ENCODE data around the gene PDE7B. TPM values are rescaled to one million over a fixed set of nuclear protein-coding genes. Genes with fewer than 3 reads are reported as not detected.

The PDE7B gene
- total and polyA plus RNA-seq, 4 donors = 0.75 to 5.2 (median 1.3) TPM

DNA sequence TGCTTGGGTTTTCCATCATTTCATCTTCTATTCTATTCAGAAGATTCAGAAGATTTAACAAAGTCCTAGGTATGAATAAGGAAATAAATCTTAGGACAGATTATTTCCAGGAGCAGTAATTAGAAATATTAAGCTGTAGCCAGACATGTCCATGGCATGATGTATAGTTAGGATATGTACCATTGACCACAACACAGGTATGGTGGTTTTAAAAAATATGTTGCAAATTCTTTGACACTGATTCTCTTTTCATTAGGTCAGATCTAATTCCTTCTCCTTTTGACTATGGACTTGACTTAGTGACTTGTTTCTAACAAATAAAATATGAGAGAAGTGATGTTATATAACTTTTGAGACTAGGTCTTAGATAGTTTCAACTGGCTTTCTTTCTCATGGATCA is 23.5 kb upstream of the PDE7B start:
- no peaks in the 10 kb centered on the region for H3K9me3 ChIP-seq (ENCODE audit: control insufficient read depth in 4 of 4, low read length in 3 of 4)
- H3K36me3 ChIP-seq (ENCODE audit: control insufficient read depth in 4 of 4, insufficient read depth in 3 of 4, low read depth in 1 of 4, low read length in 3 of 4) = peaks cover 0 to 6% (median 0%) of the 10 kb centered on the region in 4 donors
- TF ChIP-seq NR2F2 (IDR thresholded peaks at IDR 0.05) = no peak
- peaks cover 0 to 25% (median 11%) of the 10 kb centered on the region in 4 donors for H3K4me1 ChIP-seq (ENCODE audit: control insufficient read depth in 4 of 4, insufficient read depth in 4 of 4, low read length in 3 of 4)
- H3K9ac ChIP-seq (ENCODE audit: low read depth in 1 of 2, low read length in 2 of 2) = no peak overlapping the region
- no peak overlapping the region for H3K27ac ChIP-seq (ENCODE audit: low read depth in 1 of 2, low read length in 2 of 2)
- no peak for DNase-seq (ENCODE audit: low spot score)
- H3K27me3 ChIP-seq (ENCODE audit: control insufficient read depth in 4 of 4, insufficient read depth in 4 of 4, low read length in 3 of 4) = no peaks in the 10 kb centered on the region
- H3K4me3 ChIP-seq (ENCODE audit: low read depth in 1 of 3, low read length in 3 of 3) = peak overlapping the region in 1 of 3 donors; percentile 63

GRCh38 chr6:135830452-135830881 is 21.0 kb upstream of the PDE7B start:
- Histone ChIP-seq H3K36me3 (ENCODE audit: control insufficient read depth in 4 of 4, insufficient read depth in 3 of 4, low read depth in 1 of 4, low read length in 3 of 4) (no peaks in the 10 kb centered on the region), H3K27me3 (ENCODE audit: control insufficient read depth in 4 of 4, insufficient read depth in 4 of 4, low read length in 3 of 4) (no peaks in the 10 kb centered on the region), H3K9ac (ENCODE audit: low read depth in 1 of 2, low read length in 2 of 2) (peak overlapping the region; percentile 28 to 64), H3K4me3 (ENCODE audit: low read depth in 1 of 3, low read length in 3 of 3) (peak overlapping the region; percentile 52 to 82 (median 73)), H3K27ac (ENCODE audit: low read depth in 1 of 2, low read length in 2 of 2) (peak overlapping the region; percentile 75 to 80), H3K4me1 (ENCODE audit: control insufficient read depth in 4 of 4, insufficient read depth in 4 of 4, low read length in 3 of 4) (peaks cover 0 to 25% (median 11%) of the 10 kb centered on the region in 4 donors), H3K9me3 (ENCODE audit: control insufficient read depth in 4 of 4, low read length in 3 of 4) (no peaks in the 10 kb centered on the region)
- 37% methylated on average over 5 of the region's 5 CpGs for WGBS
- TF ChIP-seq, protein P1, sequence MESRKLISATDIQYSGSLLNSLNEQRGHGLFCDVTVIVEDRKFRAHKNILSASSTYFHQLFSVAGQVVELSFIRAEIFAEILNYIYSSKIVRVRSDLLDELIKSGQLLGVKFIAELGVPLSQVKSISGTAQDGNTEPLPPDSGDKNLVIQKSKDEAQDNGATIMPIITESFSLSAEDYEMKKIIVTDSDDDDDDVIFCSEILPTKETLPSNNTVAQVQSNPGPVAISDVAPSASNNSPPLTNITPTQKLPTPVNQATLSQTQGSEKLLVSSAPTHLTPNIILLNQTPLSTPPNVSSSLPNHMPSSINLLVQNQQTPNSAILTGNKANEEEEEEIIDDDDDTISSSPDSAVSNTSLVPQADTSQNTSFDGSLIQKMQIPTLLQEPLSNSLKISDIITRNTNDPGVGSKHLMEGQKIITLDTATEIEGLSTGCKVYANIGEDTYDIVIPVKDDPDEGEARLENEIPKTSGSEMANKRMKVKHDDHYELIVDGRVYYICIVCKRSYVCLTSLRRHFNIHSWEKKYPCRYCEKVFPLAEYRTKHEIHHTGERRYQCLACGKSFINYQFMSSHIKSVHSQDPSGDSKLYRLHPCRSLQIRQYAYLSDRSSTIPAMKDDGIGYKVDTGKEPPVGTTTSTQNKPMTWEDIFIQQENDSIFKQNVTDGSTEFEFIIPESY (IDR thresholded peaks at IDR 0.05) = peak; percentile 13
- TF ChIP-seq EGR1 (IDR thresholded peaks at IDR 0.05; ENCODE audit: low read depth in 2 of 2) (no peak), HNF4G (IDR thresholded peaks at IDR 0.05) (no peak), RXRA (IDR thresholded peaks at IDR 0.05) (peak; percentile 49 to 64), FOXA2 (IDR thresholded peaks at IDR 0.05) (peak; percentile 21), JUND (IDR thresholded peaks at IDR 0.05) (peak; percentile 90 to 95), CTCF (IDR thresholded peaks at IDR 0.05; ENCODE audit: low read depth, low read length, missing input control) (no peak), REST (IDR thresholded peaks at IDR 0.05) (peak; percentile 32), TAF1 (conservative IDR thresholded peaks at IDR 0.05) (peak; percentile 49), SP1 (IDR thresholded peaks at IDR 0.05) (peak; percentile 58), RAD21 (IDR thresholded peaks at IDR 0.05) (peak in 1 of 2 donors; percentile 18), FOXA1 (IDR thresholded peaks at IDR 0.05) (no peak), HNF4A (conservative IDR thresholded peaks at IDR 0.05) (peak; percentile 65 to 69), GABPA (IDR thresholded peaks at IDR 0.05 in 1 of 2, conservative IDR thresholded peaks at IDR 0.05 in 1 of 2) (no peak), YY1 (IDR thresholded peaks at IDR 0.05) (peak; percentile 94)
- TF ChIP-seq, protein P2, sequence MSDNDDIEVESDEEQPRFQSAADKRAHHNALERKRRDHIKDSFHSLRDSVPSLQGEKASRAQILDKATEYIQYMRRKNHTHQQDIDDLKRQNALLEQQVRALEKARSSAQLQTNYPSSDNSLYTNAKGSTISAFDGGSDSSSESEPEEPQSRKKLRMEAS (IDR thresholded peaks at IDR 0.05) = peak; percentile 70
- TF ChIP-seq, protein P3, sequence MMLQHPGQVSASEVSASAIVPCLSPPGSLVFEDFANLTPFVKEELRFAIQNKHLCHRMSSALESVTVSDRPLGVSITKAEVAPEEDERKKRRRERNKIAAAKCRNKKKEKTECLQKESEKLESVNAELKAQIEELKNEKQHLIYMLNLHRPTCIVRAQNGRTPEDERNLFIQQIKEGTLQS (IDR thresholded peaks at IDR 0.05) = peak; percentile 88
- no peak for DNase-seq (ENCODE audit: low spot score)
